Central memory CD8-positive, alpha-beta T cell (primary cell): ENCODE measurements around the gene SYCP2L.
"Not testable (repeated sequence)": the region's sequence is repeated elsewhere in the genome, so short reads cannot be mapped to it uniquely, and the experiment has no call there.

Source experiments
- ATAC-seq: fragments of 150-1000 bp; cut with Tn5 transposase; replicated peaks from 2 replicates; pipeline ENCODE4 v1.10.0; 2022; ENCODE audit warnings: mild to moderate bottlenecking, moderate FRiP score, moderate number of reproducible peaks; ENCODE audit not compliant: poor library complexity, severe bottlenecking; ENCODE audit errors: extremely low read depth
- DNase-seq, 2 donors: peaks; one replicate each; pipeline ENCODE4 v3.0.0; 2021; ENCODE audit warnings: low spot score in 2 of 2
- H3K27ac Mint-ChIP-seq: one replicate; pipeline ENCODE4 v1.8.0; 2022; ENCODE audit warnings: low read depth, mild to moderate bottlenecking, moderate library complexity, mixed read lengths
- H3K27me3 Mint-ChIP-seq: one replicate; pipeline ENCODE4 v1.8.0; 2022; ENCODE audit warnings: mixed read lengths
- H3K36me3 Mint-ChIP-seq: one replicate; pipeline ENCODE4 v1.8.0; 2022; ENCODE audit warnings: mild to moderate bottlenecking, moderate library complexity, mixed read lengths; ENCODE audit not compliant: insufficient read depth
- H3K4me1 Mint-ChIP-seq: one replicate; pipeline ENCODE4 v1.8.0; 2022; ENCODE audit warnings: mixed read lengths
- H3K4me3 Mint-ChIP-seq: one replicate; pipeline ENCODE4 v1.8.0; 2022; ENCODE audit warnings: mild to moderate bottlenecking, moderate library complexity, mixed read lengths
- H3K9me3 Mint-ChIP-seq: one replicate; pipeline ENCODE4 v1.8.0; 2022; ENCODE audit warnings: mixed read lengths

Gene SYCP2L

GRCh38 chr6:10970731-10971130, 83.9 kb downstream of the SYCP2L start:
- DNase-seq (no peak), ATAC-seq (no peak)
- no peaks in the 10 kb centered on the region for H3K4me1 Mint-ChIP-seq
- no peak overlapping the region for H3K4me3 Mint-ChIP-seq
- H3K27ac Mint-ChIP-seq, result no peak overlapping the region
- no peaks in the 10 kb centered on the region for H3K36me3 Mint-ChIP-seq
- H3K9me3 Mint-ChIP-seq, result peaks cover 4% of the 10 kb centered on the region
- H3K27me3 Mint-ChIP-seq, result peaks cover 29% of the 10 kb centered on the region

GRCh38 chr6:10972196-10972595, 85.3 kb downstream of the SYCP2L start:
- peaks cover 4% of the 10 kb centered on the region for H3K9me3 Mint-ChIP-seq
- peaks cover 29% of the 10 kb centered on the region for H3K27me3 Mint-ChIP-seq
- H3K4me1 Mint-ChIP-seq, result no peaks in the 10 kb centered on the region
- no peaks in the 10 kb centered on the region for H3K36me3 Mint-ChIP-seq
- ATAC-seq, result no peak
- H3K27ac Mint-ChIP-seq, result no peak overlapping the region
- no peak for DNase-seq
- no peak overlapping the region for H3K4me3 Mint-ChIP-seq

- Mint-ChIP-seq H3K27ac (no peak overlapping the region), H3K9me3 (no peaks in the 10 kb centered on the region), H3K36me3 (no peaks in the 10 kb centered on the region), H3K4me1 (no peaks in the 10 kb centered on the region), H3K4me3 (no peak overlapping the region), H3K27me3 (peaks cover 15% of the 10 kb centered on the region)
- ATAC-seq (no peak), DNase-seq (no peak)
Observed at GRCh38 chr6:10976571-10976970, 89.7 kb downstream of the SYCP2L start.

GRCh38 chr6:10977231-10977968, 90.5 kb downstream of the SYCP2L start:
- peaks cover 24% of the 10 kb centered on the region for H3K27me3 Mint-ChIP-seq
- ATAC-seq (no peak), DNase-seq (no peak)

GRCh38 chr6:10979603-10980002, 92.8 kb downstream of the SYCP2L start:
- Mint-ChIP-seq H3K27me3 (peaks cover 25% of the 10 kb centered on the region), H3K36me3 (no peaks in the 10 kb centered on the region), H3K4me3 (no peak overlapping the region), H3K27ac (no peak overlapping the region), H3K4me1 (no peaks in the 10 kb centered on the region), H3K9me3 (no peaks in the 10 kb centered on the region)
- DNase-seq (no peak), ATAC-seq (no peak)

More at GRCh38 chr6:10977231-10977968, 90.5 kb downstream of the SYCP2L start:
- Mint-ChIP-seq H3K27ac (no peak overlapping the region), H3K4me3 (no peak overlapping the region), H3K9me3 (no peaks in the 10 kb centered on the region), H3K36me3 (no peaks in the 10 kb centered on the region), H3K4me1 (no peaks in the 10 kb centered on the region)

- H3K9me3 Mint-ChIP-seq, result no peaks in the 10 kb centered on the region
- no peak overlapping the region for H3K27ac Mint-ChIP-seq
Observed at GRCh38 chr6:10981409-10981808, 94.6 kb downstream of the SYCP2L start.

GRCh38 chr6:10984959-10985358, 98.1 kb downstream of the SYCP2L start:
- ATAC-seq, H3K4me1 Mint-ChIP-seq, H3K27ac Mint-ChIP-seq, DNase-seq, H3K36me3 Mint-ChIP-seq, H3K4me3 Mint-ChIP-seq, H3K9me3 Mint-ChIP-seq: not testable (repeated sequence)
- peaks cover 49% of the 10 kb centered on the region for H3K27me3 Mint-ChIP-seq

More at GRCh38 chr6:10981409-10981808, 94.6 kb downstream of the SYCP2L start:
- no peak for DNase-seq
- no peak for ATAC-seq
- Mint-ChIP-seq H3K36me3 (no peaks in the 10 kb centered on the region), H3K4me3 (no peak overlapping the region), H3K27me3 (peaks cover 25% of the 10 kb centered on the region), H3K4me1 (no peaks in the 10 kb centered on the region)

GRCh38 chr6:10989587-10989986, 102.7 kb downstream of the SYCP2L start:
- H3K36me3 Mint-ChIP-seq, result no peaks in the 10 kb centered on the region
- no peaks in the 10 kb centered on the region for H3K9me3 Mint-ChIP-seq
- H3K27ac Mint-ChIP-seq, result no peak overlapping the region
- DNase-seq (no peak), ATAC-seq (no peak)
- no peaks in the 10 kb centered on the region for H3K4me1 Mint-ChIP-seq
- no peak overlapping the region for H3K4me3 Mint-ChIP-seq
- peaks cover 39% of the 10 kb centered on the region for H3K27me3 Mint-ChIP-seq

- H3K9me3 Mint-ChIP-seq, result no peaks in the 10 kb centered on the region
- ATAC-seq (no peak), DNase-seq (no peak)
- H3K4me1 Mint-ChIP-seq, result no peaks in the 10 kb centered on the region
- peaks cover 39% of the 10 kb centered on the region for H3K27me3 Mint-ChIP-seq
- no peaks in the 10 kb centered on the region for H3K36me3 Mint-ChIP-seq
- H3K4me3 Mint-ChIP-seq, result no peak overlapping the region
- no peak overlapping the region for H3K27ac Mint-ChIP-seq
Observed at GRCh38 chr6:10991115-10991514, 104.3 kb downstream of the SYCP2L start.

- peaks cover 18% of the 10 kb centered on the region for H3K27me3 Mint-ChIP-seq
- H3K4me1 Mint-ChIP-seq, result no peaks in the 10 kb centered on the region
- no peak overlapping the region for H3K27ac Mint-ChIP-seq
- ATAC-seq (no peak), DNase-seq (no peak)
- H3K9me3 Mint-ChIP-seq, result no peaks in the 10 kb centered on the region
- no peaks in the 10 kb centered on the region for H3K36me3 Mint-ChIP-seq
- no peak overlapping the region for H3K4me3 Mint-ChIP-seq
Observed at GRCh38 chr6:10993896-10994295, 107.0 kb downstream of the SYCP2L start.

GRCh38 chr6:10995114-10995707, 108.4 kb downstream of the SYCP2L start:
- Mint-ChIP-seq H3K36me3 (no peaks in the 10 kb centered on the region), H3K9me3 (no peaks in the 10 kb centered on the region), H3K27ac (no peak overlapping the region), H3K27me3 (peaks cover 20% of the 10 kb centered on the region), H3K4me3 (no peak overlapping the region), H3K4me1 (no peaks in the 10 kb centered on the region)
- DNase-seq, result no peak
- ATAC-seq, result no peak

GRCh38 chr6:10999994-11000393, 113.1 kb downstream of the SYCP2L start:
- DNase-seq (no peak), ATAC-seq (no peak)
- Mint-ChIP-seq H3K9me3 (no peaks in the 10 kb centered on the region), H3K4me1 (no peaks in the 10 kb centered on the region), H3K4me3 (no peak overlapping the region), H3K36me3 (no peaks in the 10 kb centered on the region), H3K27me3 (peaks cover 39% of the 10 kb centered on the region), H3K27ac (no peak overlapping the region)

GRCh38 chr6:11002176-11002575, 115.3 kb downstream of the SYCP2L start:
- H3K36me3 Mint-ChIP-seq, result no peaks in the 10 kb centered on the region
- no peaks in the 10 kb centered on the region for H3K4me1 Mint-ChIP-seq
- no peak for DNase-seq
- H3K27me3 Mint-ChIP-seq, result peaks cover 45% of the 10 kb centered on the region
- no peak overlapping the region for H3K27ac Mint-ChIP-seq
- no peaks in the 10 kb centered on the region for H3K9me3 Mint-ChIP-seq
- H3K4me3 Mint-ChIP-seq, result no peak overlapping the region
- no peak for ATAC-seq
